ENCODE data around the gene NRF1. TPM values are rescaled to one million over a fixed set of nuclear protein-coding genes. Genes with fewer than 3 reads are reported as not detected.
A peak's percentile ranks its signal among the peaks of the same experiment; 100 is the strongest.

NRF1 gene
- total and polyA plus RNA-seq, 2 of the 13 experiments (the other 11 are each of a cell fraction or from before 2014, with no cell fraction given): 9.3 to 10.1 TPM

DNA sequence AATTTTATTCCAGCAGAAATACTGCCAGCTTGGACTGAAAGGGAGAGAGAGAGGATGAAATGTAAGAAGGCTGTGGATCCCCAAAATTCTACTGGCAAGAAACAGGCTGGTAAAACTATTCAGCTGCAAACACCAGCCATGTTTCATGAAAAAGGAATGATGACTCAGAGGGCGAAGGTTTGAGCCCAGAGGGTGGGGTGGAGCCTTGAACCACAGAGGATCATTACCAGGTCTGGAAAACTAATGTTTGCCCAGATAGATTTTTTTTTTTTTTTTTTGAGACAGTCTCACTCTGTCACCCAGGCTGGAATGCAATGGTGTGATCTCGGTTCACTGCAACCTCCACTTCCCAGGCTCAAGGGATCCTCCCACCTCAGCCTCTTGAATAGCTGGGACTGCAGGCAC lies 41.7 kb upstream of the NRF1 start (continued):
- TF ChIP-seq FOSL1 (CRISPR knock-in tag; IDR thresholded peaks at IDR 0.05; ENCODE audit: borderline replicate concordance): peak; percentile 84; the same call in 1 of the 2 replicates
- no peak for TF ChIP-seq RFX1 (IDR thresholded peaks at IDR 0.05)
- TF ChIP-seq, protein P1, sequence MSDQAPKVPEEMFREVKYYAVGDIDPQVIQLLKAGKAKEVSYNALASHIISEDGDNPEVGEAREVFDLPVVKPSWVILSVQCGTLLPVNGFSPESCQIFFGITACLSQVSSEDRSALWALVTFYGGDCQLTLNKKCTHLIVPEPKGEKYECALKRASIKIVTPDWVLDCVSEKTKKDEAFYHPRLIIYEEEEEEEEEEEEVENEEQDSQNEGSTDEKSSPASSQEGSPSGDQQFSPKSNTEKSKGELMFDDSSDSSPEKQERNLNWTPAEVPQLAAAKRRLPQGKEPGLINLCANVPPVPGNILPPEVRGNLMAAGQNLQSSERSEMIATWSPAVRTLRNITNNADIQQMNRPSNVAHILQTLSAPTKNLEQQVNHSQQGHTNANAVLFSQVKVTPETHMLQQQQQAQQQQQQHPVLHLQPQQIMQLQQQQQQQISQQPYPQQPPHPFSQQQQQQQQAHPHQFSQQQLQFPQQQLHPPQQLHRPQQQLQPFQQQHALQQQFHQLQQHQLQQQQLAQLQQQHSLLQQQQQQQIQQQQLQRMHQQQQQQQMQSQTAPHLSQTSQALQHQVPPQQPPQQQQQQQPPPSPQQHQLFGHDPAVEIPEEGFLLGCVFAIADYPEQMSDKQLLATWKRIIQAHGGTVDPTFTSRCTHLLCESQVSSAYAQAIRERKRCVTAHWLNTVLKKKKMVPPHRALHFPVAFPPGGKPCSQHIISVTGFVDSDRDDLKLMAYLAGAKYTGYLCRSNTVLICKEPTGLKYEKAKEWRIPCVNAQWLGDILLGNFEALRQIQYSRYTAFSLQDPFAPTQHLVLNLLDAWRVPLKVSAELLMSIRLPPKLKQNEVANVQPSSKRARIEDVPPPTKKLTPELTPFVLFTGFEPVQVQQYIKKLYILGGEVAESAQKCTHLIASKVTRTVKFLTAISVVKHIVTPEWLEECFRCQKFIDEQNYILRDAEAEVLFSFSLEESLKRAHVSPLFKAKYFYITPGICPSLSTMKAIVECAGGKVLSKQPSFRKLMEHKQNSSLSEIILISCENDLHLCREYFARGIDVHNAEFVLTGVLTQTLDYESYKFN (CRISPR knock-in tag; conservative IDR thresholded peaks at IDR 0.05): peak; percentile 78
- no peak for TF ChIP-seq CHD4 (IDR thresholded peaks at IDR 0.05; ENCODE audit: borderline replicate concordance, low read length)
- TF ChIP-seq POLR2A (IDR thresholded peaks at IDR 0.05; ENCODE audit: insufficient read depth in 1 of 2, low read depth in 2 of 2, low read length in 2 of 2): 0 out of 4 replicates have a peak, but pooled peaks of 1 of the 2 experiments have one; percentile 26
- TF ChIP-seq, protein P2, sequence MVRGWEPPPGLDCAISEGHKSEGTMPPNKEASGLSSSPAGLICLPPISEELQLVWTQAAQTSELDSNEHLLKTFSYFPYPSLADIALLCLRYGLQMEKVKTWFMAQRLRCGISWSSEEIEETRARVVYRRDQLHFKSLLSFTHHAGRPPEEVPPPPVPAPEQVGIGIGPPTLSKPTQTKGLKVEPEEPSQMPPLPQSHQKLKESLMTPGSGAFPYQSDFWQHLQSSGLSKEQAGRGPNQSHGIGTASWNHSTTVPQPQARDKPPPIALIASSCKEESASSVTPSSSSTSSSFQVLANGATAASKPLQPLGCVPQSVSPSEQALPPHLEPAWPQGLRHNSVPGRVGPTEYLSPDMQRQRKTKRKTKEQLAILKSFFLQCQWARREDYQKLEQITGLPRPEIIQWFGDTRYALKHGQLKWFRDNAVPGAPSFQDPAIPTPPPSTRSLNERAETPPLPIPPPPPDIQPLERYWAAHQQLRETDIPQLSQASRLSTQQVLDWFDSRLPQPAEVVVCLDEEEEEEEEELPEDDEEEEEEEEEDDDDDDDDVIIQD (CRISPR knock-in tag; IDR thresholded peaks at IDR 0.05; ENCODE audit: low read depth): peak; percentile 47; the same call in 1 of the 2 replicates
- peak; percentile 84 for TF ChIP-seq JUND (CRISPR knock-in tag; IDR thresholded peaks at IDR 0.05)
- TF ChIP-seq MAFF (IDR thresholded peaks at IDR 0.05; ENCODE audit: low read depth, low read length): 0 out of 2 replicates have a peak, but pooled peaks have one; percentile 2
- peak; percentile 72; the same call in 1 of the 2 replicates for TF ChIP-seq ZMYM3 (CRISPR knock-in tag; IDR thresholded peaks at IDR 0.05)
- no peak for TF ChIP-seq PLRG1 (conservative IDR thresholded peaks at IDR 0.05)
- 0 out of 2 replicates have a peak, but pooled peaks have one; percentile 38 for TF ChIP-seq SP5 (CRISPR knock-in tag; IDR thresholded peaks at IDR 0.05; ENCODE audit: borderline replicate concordance, low read depth)
- TF ChIP-seq, protein P3, sequence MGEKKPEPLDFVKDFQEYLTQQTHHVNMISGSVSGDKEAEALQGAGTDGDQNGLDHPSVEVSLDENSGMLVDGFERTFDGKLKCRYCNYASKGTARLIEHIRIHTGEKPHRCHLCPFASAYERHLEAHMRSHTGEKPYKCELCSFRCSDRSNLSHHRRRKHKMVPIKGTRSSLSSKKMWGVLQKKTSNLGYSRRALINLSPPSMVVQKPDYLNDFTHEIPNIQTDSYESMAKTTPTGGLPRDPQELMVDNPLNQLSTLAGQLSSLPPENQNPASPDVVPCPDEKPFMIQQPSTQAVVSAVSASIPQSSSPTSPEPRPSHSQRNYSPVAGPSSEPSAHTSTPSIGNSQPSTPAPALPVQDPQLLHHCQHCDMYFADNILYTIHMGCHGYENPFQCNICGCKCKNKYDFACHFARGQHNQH (CRISPR knock-in tag; IDR thresholded peaks at IDR 0.05): peak; percentile 58; the same call in 1 of the 2 replicates
- TF ChIP-seq, protein P4, sequence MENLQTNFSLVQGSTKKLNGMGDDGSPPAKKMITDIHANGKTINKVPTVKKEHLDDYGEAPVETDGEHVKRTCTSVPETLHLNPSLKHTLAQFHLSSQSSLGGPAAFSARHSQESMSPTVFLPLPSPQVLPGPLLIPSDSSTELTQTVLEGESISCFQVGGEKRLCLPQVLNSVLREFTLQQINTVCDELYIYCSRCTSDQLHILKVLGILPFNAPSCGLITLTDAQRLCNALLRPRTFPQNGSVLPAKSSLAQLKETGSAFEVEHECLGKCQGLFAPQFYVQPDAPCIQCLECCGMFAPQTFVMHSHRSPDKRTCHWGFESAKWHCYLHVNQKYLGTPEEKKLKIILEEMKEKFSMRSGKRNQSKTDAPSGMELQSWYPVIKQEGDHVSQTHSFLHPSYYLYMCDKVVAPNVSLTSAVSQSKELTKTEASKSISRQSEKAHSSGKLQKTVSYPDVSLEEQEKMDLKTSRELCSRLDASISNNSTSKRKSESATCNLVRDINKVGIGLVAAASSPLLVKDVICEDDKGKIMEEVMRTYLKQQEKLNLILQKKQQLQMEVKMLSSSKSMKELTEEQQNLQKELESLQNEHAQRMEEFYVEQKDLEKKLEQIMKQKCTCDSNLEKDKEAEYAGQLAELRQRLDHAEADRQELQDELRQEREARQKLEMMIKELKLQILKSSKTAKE (CRISPR knock-in tag; IDR thresholded peaks at IDR 0.05; ENCODE audit: borderline replicate concordance): no peak
- no peak for TF ChIP-seq EED (CRISPR knock-in tag; IDR thresholded peaks at IDR 0.05)
- no peak for TF ChIP-seq SP140L (CRISPR knock-in tag; IDR thresholded peaks at IDR 0.05; ENCODE audit: borderline replicate concordance)
- TF ChIP-seq, protein P5, sequence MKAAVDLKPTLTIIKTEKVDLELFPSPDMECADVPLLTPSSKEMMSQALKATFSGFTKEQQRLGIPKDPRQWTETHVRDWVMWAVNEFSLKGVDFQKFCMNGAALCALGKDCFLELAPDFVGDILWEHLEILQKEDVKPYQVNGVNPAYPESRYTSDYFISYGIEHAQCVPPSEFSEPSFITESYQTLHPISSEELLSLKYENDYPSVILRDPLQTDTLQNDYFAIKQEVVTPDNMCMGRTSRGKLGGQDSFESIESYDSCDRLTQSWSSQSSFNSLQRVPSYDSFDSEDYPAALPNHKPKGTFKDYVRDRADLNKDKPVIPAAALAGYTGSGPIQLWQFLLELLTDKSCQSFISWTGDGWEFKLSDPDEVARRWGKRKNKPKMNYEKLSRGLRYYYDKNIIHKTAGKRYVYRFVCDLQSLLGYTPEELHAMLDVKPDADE (CRISPR knock-in tag; IDR thresholded peaks at IDR 0.05): no peak
- peak; percentile 64; the same call in 1 of the 2 replicates for TF ChIP-seq GFI1 (CRISPR knock-in tag; IDR thresholded peaks at IDR 0.05; ENCODE audit: borderline replicate concordance)
- TF ChIP-seq MED1 (CRISPR knock-in tag; IDR thresholded peaks at IDR 0.05): 0 out of 2 replicates have a peak, but pooled peaks have one; percentile 43
- TF ChIP-seq KLF16 (CRISPR knock-in tag; IDR thresholded peaks at IDR 0.05): no peak
- TF ChIP-seq, protein P6, sequence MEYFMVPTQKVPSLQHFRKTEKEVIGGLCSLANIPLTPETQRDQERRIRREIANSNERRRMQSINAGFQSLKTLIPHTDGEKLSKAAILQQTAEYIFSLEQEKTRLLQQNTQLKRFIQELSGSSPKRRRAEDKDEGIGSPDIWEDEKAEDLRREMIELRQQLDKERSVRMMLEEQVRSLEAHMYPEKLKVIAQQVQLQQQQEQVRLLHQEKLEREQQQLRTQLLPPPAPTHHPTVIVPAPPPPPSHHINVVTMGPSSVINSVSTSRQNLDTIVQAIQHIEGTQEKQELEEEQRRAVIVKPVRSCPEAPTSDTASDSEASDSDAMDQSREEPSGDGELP (IDR thresholded peaks at IDR 0.05; ENCODE audit: borderline replicate concordance, low read depth): no peak
